Measurements from ENCODE around the gene CINP. TPM values are rescaled to one million over a fixed set of nuclear protein-coding genes. Genes with fewer than 3 reads are reported as not detected.

Gene CINP
- total and polyA plus RNA-seq, 2 donors from 2014 or later: 32.1 to 49.3 TPM

- Histone ChIP-seq H3K4me1 (ENCODE audit: control insufficient read depth in 2 of 3, insufficient read depth in 2 of 3, low read depth in 1 of 3, low read length in 3 of 3) (no peaks in the 10 kb centered on the region), H3K9me3 (ENCODE audit: control insufficient read depth in 2 of 3, insufficient read depth in 1 of 3, low read length in 3 of 3) (peaks cover 0 to 8% (median 0%) of the 10 kb centered on the region in 3 donors), H3K36me3 (ENCODE audit: control insufficient read depth in 2 of 3, insufficient read depth in 3 of 3, low read length in 3 of 3) (peaks cover 0 to 4% (median 0%) of the 10 kb centered on the region in 3 donors), H3K9ac (ENCODE audit: low read length in 3 of 3) (no peak overlapping the region), H3K27ac (ENCODE audit: low read depth in 2 of 2, low read length in 2 of 2) (no peak overlapping the region), H3K4me3 (ENCODE audit: low read length in 3 of 3) (no peak overlapping the region), H3K27me3 (ENCODE audit: control insufficient read depth, insufficient read depth, low read length) (no peaks in the 10 kb centered on the region)
- no peak for TF ChIP-seq CTCF (IDR thresholded peaks at IDR 0.05; ENCODE audit: borderline replicate concordance, extremely low read depth, insufficient read depth)
- DNase-seq (no peak), FAIRE-seq (no peak)
- intact Hi-C loops (cut with DNase I): no loop called here
These were observed 44.6 kb upstream of the CINP start for GRCh38 chr14:102407258-102407657.

GRCh38 chr14:102403028-102403427 is 40.3 kb upstream of the CINP start:
- H3K9me3 ChIP-seq (ENCODE audit: control insufficient read depth in 2 of 3, insufficient read depth in 1 of 3, low read length in 3 of 3): peaks cover 0 to 8% (median 0%) of the 10 kb centered on the region in 3 donors
- TF ChIP-seq CTCF (IDR thresholded peaks at IDR 0.05; ENCODE audit: borderline replicate concordance, extremely low read depth, insufficient read depth): no peak
- peak in 1 of 5 donors; percentile 3 for DNase-seq
- intact Hi-C loops (cut with DNase I): no loop called here
- H3K36me3 ChIP-seq (ENCODE audit: control insufficient read depth in 2 of 3, insufficient read depth in 3 of 3, low read length in 3 of 3): no peaks in the 10 kb centered on the region
- no peak overlapping the region for H3K27ac ChIP-seq (ENCODE audit: low read depth in 2 of 2, low read length in 2 of 2)
- no peak for FAIRE-seq
- no peak overlapping the region for H3K9ac ChIP-seq (ENCODE audit: low read length in 3 of 3)
- no peak overlapping the region for H3K4me3 ChIP-seq (ENCODE audit: low read length in 3 of 3)
- H3K4me1 ChIP-seq (ENCODE audit: control insufficient read depth in 2 of 3, insufficient read depth in 2 of 3, low read depth in 1 of 3, low read length in 3 of 3): no peaks in the 10 kb centered on the region
- H3K27me3 ChIP-seq (ENCODE audit: control insufficient read depth, insufficient read depth, low read length): no peaks in the 10 kb centered on the region

- Histone ChIP-seq H3K27ac (ENCODE audit: low read depth in 2 of 2, low read length in 2 of 2) (no peak overlapping the region), H3K27me3 (ENCODE audit: control insufficient read depth, insufficient read depth, low read length) (no peaks in the 10 kb centered on the region), H3K9ac (ENCODE audit: low read length in 3 of 3) (no peak overlapping the region), H3K4me3 (ENCODE audit: low read length in 3 of 3) (no peak overlapping the region), H3K4me1 (ENCODE audit: control insufficient read depth in 2 of 3, insufficient read depth in 2 of 3, low read depth in 1 of 3, low read length in 3 of 3) (no peaks in the 10 kb centered on the region), H3K9me3 (ENCODE audit: control insufficient read depth in 2 of 3, insufficient read depth in 1 of 3, low read length in 3 of 3) (no peaks in the 10 kb centered on the region), H3K36me3 (ENCODE audit: control insufficient read depth in 2 of 3, insufficient read depth in 3 of 3, low read length in 3 of 3) (no peaks in the 10 kb centered on the region)
- FAIRE-seq: no peak
- no peak for TF ChIP-seq CTCF (IDR thresholded peaks at IDR 0.05; ENCODE audit: borderline replicate concordance, extremely low read depth, insufficient read depth)
- DNase-seq: no peak
- intact Hi-C loops (cut with DNase I): no loop called here
These were observed 33.8 kb upstream of the CINP start for GRCh38 chr14:102396521-102396920.

GRCh38 chr14:102394717-102395375 is 32.2 kb upstream of the CINP start:
- intact Hi-C loops (cut with DNase I): no loop called here
- Histone ChIP-seq H3K4me3 (ENCODE audit: low read length in 3 of 3) (no peak overlapping the region), H3K9ac (ENCODE audit: low read length in 3 of 3) (no peak overlapping the region), H3K9me3 (ENCODE audit: control insufficient read depth in 2 of 3, insufficient read depth in 1 of 3, low read length in 3 of 3) (no peaks in the 10 kb centered on the region), H3K27me3 (ENCODE audit: control insufficient read depth, insufficient read depth, low read length) (no peaks in the 10 kb centered on the region), H3K27ac (ENCODE audit: low read depth in 2 of 2, low read length in 2 of 2) (no peak overlapping the region), H3K36me3 (ENCODE audit: control insufficient read depth in 2 of 3, insufficient read depth in 3 of 3, low read length in 3 of 3) (no peaks in the 10 kb centered on the region), H3K4me1 (ENCODE audit: control insufficient read depth in 2 of 3, insufficient read depth in 2 of 3, low read depth in 1 of 3, low read length in 3 of 3) (no peaks in the 10 kb centered on the region)
- DNase-seq (no peak), FAIRE-seq (no peak)
- TF ChIP-seq CTCF (IDR thresholded peaks at IDR 0.05; ENCODE audit: borderline replicate concordance, extremely low read depth, insufficient read depth): no peak
